GM19023 (cell line): ENCODE results near the gene TTLL8.
"Not testable (repeated sequence)": the region's sequence is repeated elsewhere in the genome, so short reads cannot be mapped to it uniquely, and the experiment has no call there.

Source experiments
- ATAC-seq: cut with Tn5 transposase; IDR thresholded peaks from one replicate; pipeline ENCODE4 v1.9.1; 2021; ENCODE audit warnings: mild to moderate bottlenecking, moderate library complexity; ENCODE audit not compliant: unreplicated experiment

Gene TTLL8

DNA sequence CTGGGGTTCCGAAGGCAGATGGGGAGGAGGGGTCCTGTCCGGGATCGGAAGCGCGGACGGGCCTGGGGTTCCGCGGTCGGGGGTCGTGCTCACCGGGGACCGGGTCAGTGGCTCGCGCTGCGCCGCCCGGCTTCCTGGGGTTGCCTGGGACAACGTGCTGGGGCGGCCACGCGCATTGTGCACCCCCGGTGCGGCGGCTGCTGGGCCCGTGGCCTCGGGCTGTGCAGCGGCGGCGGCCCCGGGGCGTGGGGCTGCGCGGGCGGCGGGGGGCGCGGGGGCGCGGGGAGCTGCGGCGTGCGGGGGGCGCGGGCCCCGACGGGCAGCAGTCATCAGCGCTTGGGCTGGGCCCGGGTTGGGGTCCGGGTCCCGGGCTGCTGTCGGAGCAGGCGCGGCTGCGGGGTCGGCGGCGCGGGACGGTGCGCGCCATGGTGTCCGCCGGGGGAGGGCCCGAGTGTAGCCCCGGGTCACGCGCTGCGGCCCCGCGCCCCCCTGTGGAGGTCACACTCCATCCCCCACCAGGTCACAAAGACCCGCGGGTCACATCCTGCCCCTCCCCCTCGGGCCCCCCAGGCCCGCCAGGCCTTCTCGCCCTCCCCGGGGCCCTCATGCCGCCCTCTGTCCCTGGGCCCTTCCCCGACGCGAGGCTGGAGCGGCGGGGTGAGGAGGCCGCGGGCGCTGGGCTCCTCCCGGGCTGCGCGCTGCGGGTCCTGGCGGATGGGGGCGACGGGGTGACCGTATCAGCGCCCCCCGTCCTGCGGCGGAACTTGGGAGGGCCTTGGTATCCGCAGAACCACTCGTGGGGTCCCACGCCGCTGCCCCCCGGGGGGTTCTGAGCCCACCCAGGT, at the start of gene TTLL8:
Gene TTLL8 (minus strand): TSS at position 238 of the 845 bp plus-strand sequence.
- ATAC-seq, result no peak

GRCh38 chr22:50107529-50107928, 49.4 kb upstream of the TTLL8 start:
- no peak for ATAC-seq

- no peak for ATAC-seq
Measured at GRCh38 chr22:50105208-50106100, 47.4 kb upstream of the TTLL8 start.

DNA sequence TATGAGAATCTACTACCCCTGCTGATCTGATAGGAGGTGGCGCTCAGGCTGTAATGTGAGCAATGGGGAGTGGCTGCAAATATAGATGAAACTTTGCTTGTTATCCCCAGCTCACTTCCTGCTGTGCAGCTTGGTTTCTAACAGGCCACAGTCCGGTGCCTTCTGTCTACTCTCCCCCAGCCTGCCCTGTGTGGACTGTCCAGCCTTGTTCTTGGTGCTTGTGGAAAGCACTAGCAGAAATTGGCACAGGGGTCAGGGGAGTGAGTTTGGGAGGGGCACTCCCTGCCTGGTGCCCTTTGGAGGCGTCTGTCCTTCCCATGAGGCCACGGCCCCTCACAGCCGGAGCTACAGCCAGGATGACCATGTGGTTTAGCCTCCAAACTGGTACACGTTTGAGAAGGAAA, 46.0 kb upstream of the TTLL8 start:
- no peak for ATAC-seq

- no peak for ATAC-seq
Measured at GRCh38 chr22:50102946-50103345, 44.8 kb upstream of the TTLL8 start.

- ATAC-seq, result no peak
Measured at GRCh38 chr22:50101870-50102565, 43.9 kb upstream of the TTLL8 start.

DNA sequence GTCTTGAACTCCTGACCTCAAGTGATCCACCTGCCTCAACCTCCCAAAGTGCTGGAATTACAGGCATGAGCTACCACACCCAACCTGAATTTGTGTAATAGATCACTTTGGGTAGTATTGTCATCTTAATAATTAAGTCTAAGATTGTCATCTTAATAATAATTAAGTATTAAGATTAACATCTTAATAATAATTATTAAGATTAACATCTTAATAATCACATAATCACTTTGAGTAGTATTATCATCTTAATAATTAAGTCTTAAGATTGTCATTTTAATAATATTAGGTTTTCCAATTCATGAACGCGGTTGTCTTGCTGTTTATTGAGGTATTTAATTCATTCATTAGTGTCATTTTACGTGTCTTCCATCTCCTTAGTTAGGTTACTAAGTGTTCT, 40.0 kb upstream of the TTLL8 start:
- no peak for ATAC-seq

DNA sequence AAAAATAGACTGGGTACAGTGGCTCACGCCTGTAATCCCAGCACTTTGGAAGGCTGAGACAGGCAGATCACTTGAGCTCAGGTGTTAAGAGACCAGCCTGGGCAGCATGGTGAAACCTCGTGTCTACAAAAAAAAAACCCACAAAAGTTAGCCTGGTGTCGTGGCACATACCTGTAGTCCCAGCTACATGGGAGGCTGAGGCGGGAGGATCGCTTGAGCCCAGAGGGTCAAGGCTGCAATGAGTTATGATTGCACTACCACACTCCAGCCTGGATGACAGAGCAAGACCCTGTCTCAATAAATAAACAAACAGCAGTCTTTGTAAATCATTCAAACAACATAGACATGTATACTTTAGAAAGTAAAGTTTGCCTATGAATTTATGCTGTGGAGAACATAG, 34.2 kb upstream of the TTLL8 start:
- ATAC-seq, result no peak

- ATAC-seq, result no peak
Measured at GRCh38 chr22:50091092-50091768, 33.1 kb upstream of the TTLL8 start.

DNA sequence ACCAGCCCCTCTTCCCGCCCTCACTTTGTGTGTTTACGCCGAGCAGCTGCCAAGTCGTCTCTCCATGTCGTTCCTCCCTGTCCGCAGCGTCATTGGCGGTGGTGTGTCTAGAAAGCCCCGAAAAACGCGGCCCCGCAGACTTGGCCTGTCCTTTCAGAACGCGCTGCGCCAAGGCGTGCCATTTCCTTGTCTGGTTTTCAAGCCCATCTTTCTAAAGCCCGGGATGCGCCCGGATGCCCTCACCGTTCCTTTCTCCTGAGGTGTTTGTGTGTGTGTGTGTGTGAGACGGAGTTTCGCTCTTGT, 32.3 kb upstream of the TTLL8 start:
- no peak for ATAC-seq

DNA sequence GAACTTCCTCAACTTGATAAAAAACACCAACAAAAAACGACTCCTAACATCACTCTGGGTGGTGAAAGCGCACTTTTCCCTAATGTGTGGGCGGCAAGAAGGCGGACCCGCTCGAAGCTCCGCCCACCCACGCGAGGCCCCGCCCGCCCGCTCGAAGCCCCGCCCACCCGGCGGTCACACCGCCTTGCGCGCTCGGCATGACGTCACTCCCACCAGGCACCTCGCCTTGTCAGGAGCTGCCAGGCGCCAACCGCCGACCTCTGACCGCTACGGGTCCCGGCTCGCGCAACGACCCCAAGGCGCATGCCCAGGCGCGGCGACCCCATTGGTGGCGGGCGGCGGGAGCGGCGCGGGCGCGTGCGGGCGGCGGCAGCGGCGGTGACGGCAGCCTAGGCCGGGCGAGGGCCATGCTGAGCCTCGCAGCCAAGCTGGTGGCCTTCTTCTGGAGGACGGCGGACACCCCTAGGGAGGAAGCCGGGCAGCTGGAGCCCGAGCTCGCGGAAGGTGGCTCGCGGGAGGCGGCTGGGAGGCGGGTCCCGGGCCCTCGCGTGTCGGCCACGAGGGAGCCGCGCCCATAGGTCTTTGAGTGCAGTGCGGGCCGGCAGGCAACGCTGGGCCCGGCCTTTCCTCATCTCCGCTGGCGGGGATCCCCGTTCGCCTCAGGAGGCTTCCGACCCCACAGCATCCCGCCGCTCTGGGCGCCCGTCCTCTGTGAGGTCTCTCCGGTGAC, 31.7 kb upstream of the TTLL8 start, which contains the start of gene MOV10L1:
Gene MOV10L1 (plus strand): TSS at position 325 of the 730 bp plus-strand sequence. CDS start 83 bp downstream, at position 408.
- no peak for ATAC-seq

DNA sequence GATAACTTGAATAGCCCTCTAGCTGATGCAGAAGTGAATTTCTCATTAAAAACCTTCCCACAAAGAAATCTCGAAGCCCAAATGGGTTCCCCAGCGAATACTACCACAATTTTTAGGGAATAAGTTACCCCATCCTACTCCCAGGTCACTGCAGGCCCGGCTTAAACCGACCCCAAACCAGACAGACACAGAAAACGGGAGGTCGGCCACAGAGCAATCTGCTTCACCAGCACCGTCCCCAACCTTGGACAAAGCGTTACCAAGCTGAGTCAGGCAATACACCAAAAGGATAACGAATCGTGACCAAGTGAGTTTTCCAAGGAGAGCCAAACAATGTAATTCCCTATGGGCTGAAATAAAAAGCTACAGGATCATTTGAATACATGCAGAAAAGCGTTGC, 31.1 kb upstream of the TTLL8 start:
- no peak for ATAC-seq

GRCh38 chr22:50088096-50088495, 30.0 kb upstream of the TTLL8 start:
- no peak for ATAC-seq

DNA sequence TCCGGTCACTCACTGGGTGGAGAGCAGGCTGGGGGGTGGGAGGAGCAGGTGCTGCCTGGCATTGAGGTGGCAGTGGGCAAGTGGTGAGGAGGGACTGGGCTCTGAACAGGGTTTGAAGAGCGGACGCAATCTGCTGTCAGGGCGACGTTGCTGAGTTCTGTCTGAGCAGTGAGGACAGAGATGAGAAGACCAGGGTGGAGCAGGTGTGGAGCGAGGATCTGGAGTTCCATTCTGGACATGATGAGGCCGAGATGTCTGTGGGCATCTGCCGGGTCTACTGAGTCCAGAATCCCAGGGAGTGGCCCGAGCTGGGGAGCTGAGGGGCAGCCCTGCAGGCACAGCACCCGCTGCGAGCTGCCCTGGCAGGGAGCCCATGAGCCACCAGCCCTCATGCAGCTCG, 29.5 kb upstream of the TTLL8 start:
- ATAC-seq, result no peak

DNA sequence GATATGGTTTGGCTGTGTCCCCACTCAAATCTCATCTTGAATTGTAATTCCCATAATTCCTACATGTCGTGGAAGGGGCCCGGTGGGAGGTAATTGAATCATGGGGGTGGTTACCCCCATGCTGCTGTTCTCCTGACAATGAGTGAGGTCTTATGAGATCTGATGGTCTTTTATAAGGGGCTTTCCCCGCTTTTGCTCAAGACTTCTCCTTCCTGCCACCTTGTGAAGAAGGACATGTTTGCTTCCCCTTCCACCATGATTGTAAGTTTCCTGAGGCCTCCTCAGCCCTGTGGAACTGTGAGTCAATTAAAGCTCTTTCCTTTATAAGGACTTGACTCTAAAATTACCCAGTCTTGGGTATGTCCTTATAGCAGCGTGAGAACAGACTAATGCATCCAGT, 28.9 kb upstream of the TTLL8 start:
- not testable (repeated sequence) for ATAC-seq

GRCh38 chr22:50086526-50086925, 28.4 kb upstream of the TTLL8 start:
- ATAC-seq, result no peak

GRCh38 chr22:50085211-50085972, 27.3 kb upstream of the TTLL8 start, which contains the start of gene MLC1:
TSS of gene MLC1 (minus strand) at chr22:50085426. CDS start at chr22:50084902, 524 bp downstream.
- no peak for ATAC-seq

GRCh38 chr22:50084614-50085021, 26.5 kb upstream of the TTLL8 start:
- ATAC-seq, result no peak

GRCh38 chr22:50084080-50084477, 26.0 kb upstream of the TTLL8 start:
- no peak for ATAC-seq
